Mucosa of descending colon (tissue), 3 donors: ENCODE measurements around the gene RUSC2. TPM values are rescaled to one million over a fixed set of nuclear protein-coding genes. Genes with fewer than 3 reads are reported as not detected.

Experiments
- ATAC-seq: fragments of 200-7000 bp; cut with Tn5 transposase; one replicate; pipeline ENCODE4 v1.9.1; 2020; ENCODE audit warnings: mild to moderate bottlenecking, moderate library complexity
- DNase-seq, 3 donors: peaks; one replicate each; pipeline ENCODE4 v3.0.0-alpha.2; 2020
- H3K36me3 ChIP-seq: fragments of 200-600 bp; one replicate; pipeline ENCODE4 v1.8.0; 2021; ENCODE audit warnings: low read depth, mild to moderate bottlenecking
- H3K4me1 ChIP-seq: fragments of 200-600 bp; one replicate; pipeline ENCODE4 v1.8.0; 2021; ENCODE audit warnings: low read depth, mild to moderate bottlenecking
- H3K4me3 ChIP-seq: fragments of 200-600 bp; one replicate; pipeline ENCODE4 v1.8.0; 2021; ENCODE audit warnings: mild to moderate bottlenecking
- H3K9me3 ChIP-seq: fragments of 200-600 bp; one replicate; pipeline ENCODE4 v1.8.0; 2021; ENCODE audit warnings: mild to moderate bottlenecking
- CTCF ChIP-seq: fragments of 200-600 bp; IDR thresholded peaks from one replicate; pipeline ENCODE4 v1.8.0; 2022; ENCODE audit warnings: antibody characterized with exemption, mild to moderate bottlenecking
- intact Hi-C, 2 donors: fragments of 100-400 bp; cut with DNase I in 1 of 2; cut with micrococcal nuclease in 1 of 2; formaldehyde crosslinking; loops; one replicate each; pipeline versions ENCODE4 v1.11.0 to v1.11.1; 2022; cut with DNase I, micrococcal nuclease
- total RNA-seq, 3 donors: library from RNA; stranded (reverse); fragmentation: NEBNext Ultra II Directional in 2 of 3; extraction: Animal tissue kit (Norgen Biotek cat#: 25700) in 2 of 3; gene quantifications; one replicate each; pipeline versions ENCODE4 v1.2.1 to v1.2.4, GENCODE V29; 2021 to 2023
- donor health status: DM: no; HTN: no; CAD: no; lungs with moderate emphysema.
- donor health status: DM: no; HTN: no; CAD: no.
- donor health status: DM: no; HTN: yes; CAD: no.

The RUSC2 gene
- total RNA-seq, 3 donors from 2014 or later: 1.6 to 60.5 (median 6.6) TPM

DNA sequence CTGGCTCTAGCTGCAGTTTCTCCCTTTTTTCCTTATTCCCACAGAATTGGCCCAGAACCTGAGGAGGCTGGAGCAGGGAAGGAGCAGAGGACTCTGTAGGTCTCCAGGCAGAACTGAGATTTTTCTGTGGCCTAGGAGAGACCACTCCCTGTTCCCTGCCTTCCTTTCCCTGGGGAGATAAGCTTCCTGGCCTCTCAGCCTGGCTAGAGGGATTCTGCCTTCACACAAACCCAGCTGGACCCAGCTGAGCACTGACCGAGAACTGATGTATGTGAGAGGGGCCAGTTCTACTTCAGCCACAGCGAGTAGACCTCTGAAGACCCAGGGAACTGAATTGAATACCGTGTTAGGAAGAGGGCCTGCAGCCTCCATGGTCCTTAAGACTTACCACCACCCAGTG, 48.0 kb downstream of the RUSC2 start:
- intact Hi-C loops: no loop called here
- no peak for TF ChIP-seq CTCF
- peak in 1 of 3 donors; percentile 19 for DNase-seq
- Histone ChIP-seq H3K36me3 (no peaks in the 10 kb centered on the region), H3K9me3 (no peaks in the 10 kb centered on the region), H3K4me3 (no peak overlapping the region), H3K4me1 (peaks cover 4% of the 10 kb centered on the region)
- peak; percentile 22 for ATAC-seq

DNA sequence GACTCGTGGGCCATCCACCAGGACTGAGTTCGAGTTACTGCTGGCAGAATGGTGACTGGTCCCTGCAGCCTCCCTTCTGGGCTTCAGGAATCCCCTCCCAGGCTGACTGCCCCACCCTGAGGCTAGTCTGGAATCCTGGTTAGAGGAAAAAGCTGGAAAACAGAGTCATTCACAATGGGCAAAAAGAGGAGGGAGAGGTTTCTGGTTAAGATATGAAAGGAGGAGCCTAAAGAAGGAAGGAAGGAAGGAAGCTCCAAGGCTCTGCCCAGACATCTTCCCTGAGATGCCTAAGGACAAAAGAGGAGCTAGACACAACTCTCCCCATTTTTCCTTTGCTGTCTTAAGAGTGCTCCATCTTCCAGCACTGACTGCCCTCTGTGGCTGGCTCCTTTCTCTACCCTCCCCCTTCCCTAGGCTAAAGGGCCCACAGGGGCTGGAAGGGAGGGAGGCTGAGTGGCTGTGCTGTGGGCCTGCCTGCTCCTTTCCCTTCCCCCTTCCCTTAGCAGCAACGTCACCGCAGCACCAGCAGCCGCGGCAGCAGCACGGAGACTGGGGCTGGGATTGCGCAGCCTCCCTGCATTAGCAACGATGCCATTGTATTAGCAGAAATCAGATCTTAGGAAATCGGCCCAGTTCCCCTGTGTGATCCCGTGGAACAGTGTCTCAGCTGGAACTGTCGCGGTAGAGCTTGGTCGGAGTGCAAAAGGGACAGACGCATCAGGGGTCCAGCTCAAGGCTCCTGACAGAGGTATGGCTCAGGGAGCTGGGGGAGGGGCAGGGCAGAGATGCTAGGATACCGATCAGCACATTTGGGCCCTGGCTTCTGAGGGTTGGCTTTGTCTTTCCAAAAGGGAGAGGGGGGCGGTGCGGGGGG, 48.7 kb downstream of the RUSC2 start:
- intact Hi-C loops: no loop called here
- TF ChIP-seq CTCF: no peak
- DNase-seq (peak; percentile 37 to 64 (median 48)), ATAC-seq (peak; percentile 78)
- H3K4me1 ChIP-seq: peaks cover 4% of the 10 kb centered on the region
- no peaks in the 10 kb centered on the region for H3K36me3 ChIP-seq
- no peaks in the 10 kb centered on the region for H3K9me3 ChIP-seq
- no peak overlapping the region for H3K4me3 ChIP-seq

Other genes starting within 250 kb of the RUSC2 start
- 10 to 100 TPM; 35.8 to 71.9 (median 41.8) TPM for gene TESK1, start 115.2 kb downstream of the RUSC2 start, total RNA-seq
- gene CD72, start 128.3 kb downstream of the RUSC2 start, total RNA-seq: 1 to 10 TPM; 1.6 to 3.0 (median 1.6) TPM
- 1 to 10 TPM; 1.2 to 3.3 (median 1.9) TPM for gene SIT1, start 160.8 kb downstream of the RUSC2 start, total RNA-seq
- over 10,000 TPM in 2 of 3 donors, 1,000 to 10,000 TPM in 1; 9,213 to 30,268 (median 19,463) TPM for gene RMRP, start 167.9 kb downstream of the RUSC2 start, total RNA-seq
- gene CCDC107, start 168.2 kb downstream of the RUSC2 start, total RNA-seq: 10 to 100 TPM; 25.2 to 55.8 (median 35.8) TPM
- 10 to 100 TPM in 1 of 3 donors, 1 to 10 TPM in 2; 2.6 to 10.3 (median 6.4) TPM for gene ARHGEF39, start 175.1 kb downstream of the RUSC2 start, total RNA-seq
- 1 to 10 TPM in 1 of 3 donors, under 1 TPM in 1, not detected in 1; 0.61 to 1.7 TPM for gene CA9, start 183.8 kb downstream of the RUSC2 start, total RNA-seq
- gene TPM2, start 199.8 kb downstream of the RUSC2 start, total RNA-seq: 1,000 to 10,000 TPM in 1 of 3 donors, 100 to 1,000 TPM in 1, 10 to 100 TPM in 1; 45.3 to 1,899 (median 152) TPM
- 100 to 1,000 TPM; 154 to 720 (median 189) TPM for gene TLN1, start 242.1 kb downstream of the RUSC2 start, total RNA-seq
- 10 to 100 TPM; 28.2 to 47.7 (median 34.3) TPM for gene CREB3, start 242.6 kb downstream of the RUSC2 start, total RNA-seq